OCI-LY1 (cell line): ENCODE data around the gene LRRC43.

ENCODE experiments used
- H2AFZ ChIP-seq: fragments of 200-600 bp; sonication (generic), shearing (Covaris generic); 2 replicates; pipeline ENCODE4 v1.6.0; 2014; ENCODE audit warnings: antibody characterized with exemption, mild to moderate bottlenecking, low read length
- H3F3A ChIP-seq: fragments of 200-600 bp; sonication (generic), shearing (Covaris generic); 2 replicates; pipeline ENCODE4 v1.6.0; 2014; ENCODE audit warnings: mild to moderate bottlenecking, antibody characterized with exemption, low read length, moderate library complexity; ENCODE audit not compliant: insufficient read depth
- H3K27ac ChIP-seq: fragments of 200-600 bp; sonication (generic); 2 replicates; pipeline ENCODE4 v1.5.1; 2014; ENCODE audit warnings: low read length, mixed run types, mild to moderate bottlenecking, low read depth; ENCODE audit not compliant: poor library complexity, severe bottlenecking
- H3K27me3 ChIP-seq: fragments of 200-600 bp; sonication (generic); 2 replicates; pipeline ENCODE4 v1.6.0; 2014; ENCODE audit warnings: antibody characterized with exemption, mild to moderate bottlenecking, low read length, moderate library complexity; ENCODE audit not compliant: insufficient read depth
- H3K36me3 ChIP-seq: fragments of 200-600 bp; sonication (generic); 2 replicates; pipeline ENCODE4 v1.6.1; 2014; ENCODE audit warnings: mild to moderate bottlenecking, antibody characterized with exemption, low read length, moderate library complexity, mixed read lengths; ENCODE audit not compliant: insufficient read depth
- H3K4me1 ChIP-seq: fragments of 200-600 bp; sonication (generic); 2 replicates; pipeline ENCODE4 v1.5.1; 2014; ENCODE audit warnings: mild to moderate bottlenecking, low read length, moderate library complexity; ENCODE audit not compliant: insufficient read depth, severe bottlenecking
- H3K4me2 ChIP-seq: fragments of 200-600 bp; sonication (generic), shearing (Covaris generic); 2 replicates; pipeline ENCODE4 v1.6.1; 2014; ENCODE audit warnings: low read length
- H3K4me3 ChIP-seq: fragments of 200-600 bp; sonication (generic); 2 replicates; pipeline ENCODE4 v1.5.1; 2014; ENCODE audit warnings: low read length, low read depth, mild to moderate bottlenecking, mixed read lengths; ENCODE audit not compliant: poor library complexity, severe bottlenecking
- H3K79me2 ChIP-seq: fragments of 200-600 bp; shearing (Covaris generic); 2 replicates; pipeline ENCODE4 v1.6.1; 2016; ENCODE audit warnings: mixed run types, low read length, mixed read lengths; ENCODE audit not compliant: insufficient read depth
- H3K9ac ChIP-seq: fragments of 200-600 bp; sonication (generic), shearing (Covaris generic); 2 replicates; pipeline ENCODE4 v1.6.1; 2014; ENCODE audit warnings: mild to moderate bottlenecking, low read length, mixed read lengths
- H3K9me2 ChIP-seq: fragments of 200-600 bp; sonication (generic), shearing (Covaris generic); 2 replicates; pipeline ENCODE4 v1.6.1; 2014; ENCODE audit warnings: low read depth, mild to moderate bottlenecking, low read length, mixed read lengths
- H3K9me3 ChIP-seq: fragments of 200-600 bp; shearing (Covaris generic); 2 replicates; pipeline ENCODE4 v1.6.1; 2014; ENCODE audit warnings: low read length, mixed read lengths
- H4K20me1 ChIP-seq: fragments of 200-600 bp; sonication (generic), shearing (Covaris generic); 2 replicates; pipeline ENCODE4 v1.6.0; 2016; ENCODE audit warnings: mild to moderate bottlenecking, low read length; ENCODE audit not compliant: insufficient read depth
- CTCF ChIP-seq: fragments of 200-600 bp; sonication (generic), shearing (Covaris generic); IDR thresholded peaks from 2 replicates; pipeline ENCODE4 v1.5.1; 2017; ENCODE audit warnings: mild to moderate bottlenecking, antibody characterized with exemption, low read length, moderate library complexity, mixed read lengths
- EZH2 ChIP-seq: fragments of 200-600 bp; sonication (generic), shearing (Covaris generic); IDR thresholded peaks from 2 replicates; pipeline ENCODE4 v1.8.0; 2017; ENCODE audit warnings: borderline replicate concordance, mixed run types, mild to moderate bottlenecking, antibody characterized with exemption, low read length, moderate library complexity, mixed read lengths

The LRRC43 gene

GRCh38 chr12:122208073-122208820 lies 25.3 kb downstream of the LRRC43 start:
- peaks cover 58% of the 10 kb centered on the region for H3K36me3 ChIP-seq
- H3K9me2 ChIP-seq: no peaks in the 10 kb centered on the region
- H3K79me2 ChIP-seq: no peaks in the 10 kb centered on the region
- H3K4me1 ChIP-seq: peaks cover 12% of the 10 kb centered on the region
- no peak overlapping the region for H3K4me3 ChIP-seq
- H3K9me3 ChIP-seq: no peaks in the 10 kb centered on the region
- H3K27ac ChIP-seq: no peak overlapping the region
- no peak overlapping the region for H3K9ac ChIP-seq
- H3K4me2 ChIP-seq: no peak overlapping the region
- no peak overlapping the region for H2AFZ ChIP-seq
- no peaks in the 10 kb centered on the region for H3F3A ChIP-seq
- H3K27me3 ChIP-seq: no peaks in the 10 kb centered on the region
- TF ChIP-seq CTCF (no peak), EZH2 (no peak)
- H4K20me1 ChIP-seq: no peaks in the 10 kb centered on the region

GRCh38 chr12:122215771-122216170 lies 32.8 kb downstream of the LRRC43 start:
- no peaks in the 10 kb centered on the region for H3F3A ChIP-seq
- no peak overlapping the region for H3K27ac ChIP-seq
- TF ChIP-seq EZH2 (no peak), CTCF (no peak)
- no peak overlapping the region for H2AFZ ChIP-seq
- no peaks in the 10 kb centered on the region for H3K4me1 ChIP-seq
- H3K9me3 ChIP-seq: no peaks in the 10 kb centered on the region
- H3K4me3 ChIP-seq: no peak overlapping the region
- H3K9me2 ChIP-seq: no peaks in the 10 kb centered on the region
- H3K9ac ChIP-seq: no peak overlapping the region
- no peaks in the 10 kb centered on the region for H4K20me1 ChIP-seq
- no peaks in the 10 kb centered on the region for H3K27me3 ChIP-seq
- H3K4me2 ChIP-seq: no peak overlapping the region
- peaks cover 90% of the 10 kb centered on the region for H3K36me3 ChIP-seq
- H3K79me2 ChIP-seq: peaks cover 2% of the 10 kb centered on the region; the same call in 1 of the 2 replicates

- Histone ChIP-seq H3K9ac (no peak overlapping the region), H3K9me3 (no peaks in the 10 kb centered on the region), H3K4me3 (no peak overlapping the region), H3F3A (no peaks in the 10 kb centered on the region), H3K4me1 (no peaks in the 10 kb centered on the region), H3K4me2 (no peak overlapping the region), H3K27ac (no peak overlapping the region), H3K9me2 (no peaks in the 10 kb centered on the region), H4K20me1 (no peaks in the 10 kb centered on the region), H3K36me3 (peaks cover 92% of the 10 kb centered on the region), H2AFZ (no peak overlapping the region), H3K27me3 (no peaks in the 10 kb centered on the region), H3K79me2 (peaks cover 7% of the 10 kb centered on the region; the same call in 1 of the 2 replicates)
- no peak for TF ChIP-seq EZH2
- no peak for TF ChIP-seq CTCF
Observed at GRCh38 chr12:122216445-122216844, 33.5 kb downstream of the LRRC43 start.
